Muscle of back (tissue), 11 donors: Measurements from ENCODE around the gene GDPD5. TPM values are rescaled to one million over a fixed set of nuclear protein-coding genes. Genes with fewer than 3 reads are reported as not detected.

Experiments used
- DNase-seq, 3 donors: peaks; one replicate each; pipeline versions ENCODE4 v3.0.0 to v3.0.0-alpha.2; 2013
- polyA plus RNA-seq, 10 donors: library from polyadenylated mRNA; unstranded; fragments of 120-200 nt; gene quantifications; one replicate each; pipeline ENCODE4 v1.2.1, GENCODE V29; 2013; ENCODE audit not compliant: insufficient read length in 10 of 10

GDPD5 gene
- polyA plus RNA-seq, 10 donors, result 14.1 to 27.4 (median 19.7) TPM

DNA sequence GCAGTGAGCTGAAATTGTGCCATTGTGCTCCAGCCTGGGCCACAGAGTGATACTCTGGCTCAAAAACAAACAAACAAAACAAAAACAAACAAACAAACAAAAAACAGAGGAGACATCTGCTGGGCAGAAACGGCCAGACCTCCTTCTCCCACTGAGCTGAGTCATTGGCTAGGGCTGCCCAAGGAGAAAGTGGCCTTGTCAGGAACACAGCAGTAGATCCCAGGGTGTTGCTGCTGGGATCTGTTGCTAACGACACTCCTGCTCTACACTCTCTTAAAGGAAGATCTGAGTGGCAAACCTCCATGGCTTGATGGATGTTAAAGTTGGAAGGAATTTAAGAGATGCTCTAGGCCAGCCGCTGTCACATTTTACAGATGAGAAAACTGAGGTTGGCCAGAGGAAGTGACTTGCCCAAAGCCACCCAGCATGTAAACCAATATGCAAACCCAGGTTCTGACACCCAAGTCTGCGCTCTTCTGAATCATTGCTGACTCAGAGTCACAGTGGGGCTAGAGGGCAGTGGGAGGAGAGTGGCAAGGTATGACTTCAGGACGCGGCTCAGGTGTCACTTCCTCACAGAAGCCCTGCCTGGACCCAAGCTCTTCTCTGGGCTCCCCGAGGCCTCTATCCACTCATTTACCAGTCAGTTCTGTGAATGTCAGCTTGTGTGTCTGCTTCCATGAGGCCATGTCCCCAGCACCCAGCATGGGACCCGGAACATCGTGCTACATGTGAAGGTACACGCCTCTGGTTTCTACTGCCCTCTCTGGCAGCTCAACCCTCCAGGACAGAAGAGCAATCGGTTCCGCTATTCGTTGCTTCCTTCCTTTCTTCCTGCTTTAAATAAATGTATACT lies 11.3 kb upstream of the GDPD5 start:
- no peak for DNase-seq

GRCh38 chr11:75535071-75535470 lies 9.3 kb upstream of the GDPD5 start:
- DNase-seq, result no peak

- no peak for DNase-seq
Measured at GRCh38 chr11:75534259-75535069, 8.7 kb upstream of the GDPD5 start.

DNA sequence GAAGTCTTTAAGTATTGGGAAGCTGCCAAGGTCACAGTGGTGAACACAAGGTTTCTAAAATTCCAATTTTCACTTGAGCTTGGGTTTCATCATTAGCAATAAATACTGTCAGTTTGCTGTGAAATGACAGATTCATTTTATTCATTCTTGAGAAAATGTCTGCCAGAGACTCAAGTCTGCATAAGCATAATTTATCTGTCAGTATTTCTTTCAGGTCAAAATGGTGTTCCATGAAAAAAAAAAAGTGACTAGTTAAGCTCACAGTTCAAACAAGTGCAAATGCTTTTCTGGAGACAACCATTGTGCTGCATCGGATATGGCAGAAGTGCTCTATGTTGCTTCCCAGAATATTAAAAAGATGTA lies 8.1 kb upstream of the GDPD5 start:
- no peak for DNase-seq

GRCh38 chr11:75532200-75533048 lies 6.7 kb upstream of the GDPD5 start:
- peak in 2 of 3 donors; percentile 57 to 75 for DNase-seq

DNA sequence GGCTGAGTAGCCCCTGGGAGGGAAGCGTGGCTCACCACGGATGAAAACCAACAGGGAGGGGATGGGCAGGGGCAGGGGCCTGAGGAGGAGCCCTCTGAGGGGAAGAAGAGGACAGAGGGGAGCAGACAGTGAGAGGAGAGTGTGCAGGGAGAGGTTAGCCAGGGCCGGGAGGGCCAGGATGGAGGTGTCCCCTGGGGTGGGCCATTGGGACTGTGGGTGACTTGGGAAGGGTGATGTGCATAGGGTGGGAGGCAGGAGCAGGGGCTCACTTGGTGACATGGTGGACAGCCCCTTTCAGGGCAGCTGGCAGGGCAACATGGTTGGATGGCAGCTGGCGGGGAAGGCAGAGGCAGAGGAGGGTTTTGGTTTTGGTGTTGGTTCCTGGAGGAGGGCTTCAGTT lies 5.6 kb upstream of the GDPD5 start:
- no peak for DNase-seq

GRCh38 chr11:75530577-75530976 lies 4.8 kb upstream of the GDPD5 start:
- DNase-seq, result no peak

GRCh38 chr11:75527938-75528735 lies 2.4 kb upstream of the GDPD5 start:
- DNase-seq, result no peak

DNA sequence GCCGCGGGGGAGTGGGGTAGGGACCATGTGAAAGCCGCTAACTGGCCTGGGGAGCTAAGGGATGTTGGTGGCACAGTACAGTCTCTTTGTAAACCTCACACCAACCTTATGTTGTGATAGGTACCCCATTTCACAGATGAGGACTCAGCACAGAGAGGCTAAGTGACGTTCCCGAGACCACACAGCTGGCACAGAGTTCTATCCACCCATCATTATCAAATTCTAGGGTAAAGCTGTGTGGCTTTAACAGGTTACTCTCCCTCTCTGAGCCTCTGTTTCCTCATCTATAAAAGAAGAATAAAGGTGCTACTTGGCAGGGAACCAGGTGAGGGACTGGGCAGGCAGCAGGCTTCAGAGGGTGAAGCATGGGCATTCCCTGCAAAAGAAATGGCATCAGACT lies 1.4 kb upstream of the GDPD5 start:
- no peak for DNase-seq

DNA sequence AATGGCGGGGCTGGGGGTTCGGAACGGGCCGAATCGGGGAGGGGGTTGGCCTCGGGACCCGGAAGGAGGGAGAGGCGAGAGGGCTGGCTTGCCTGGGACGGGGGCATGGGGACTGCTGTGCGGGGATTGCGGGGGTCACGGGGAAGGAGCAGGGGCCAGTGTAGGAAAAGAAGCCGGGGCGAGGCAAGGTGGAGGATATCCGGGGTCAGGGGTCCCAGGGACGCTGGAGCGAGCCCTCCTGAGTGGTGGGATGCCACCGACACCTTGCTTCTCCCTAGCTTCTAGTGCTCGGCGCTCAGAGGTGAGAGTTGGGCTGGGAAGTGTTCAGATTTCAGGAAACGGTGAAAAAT lies 426 bp upstream of the GDPD5 start:
- DNase-seq, result peak in 1 of 3 donors; percentile 17

DNA sequence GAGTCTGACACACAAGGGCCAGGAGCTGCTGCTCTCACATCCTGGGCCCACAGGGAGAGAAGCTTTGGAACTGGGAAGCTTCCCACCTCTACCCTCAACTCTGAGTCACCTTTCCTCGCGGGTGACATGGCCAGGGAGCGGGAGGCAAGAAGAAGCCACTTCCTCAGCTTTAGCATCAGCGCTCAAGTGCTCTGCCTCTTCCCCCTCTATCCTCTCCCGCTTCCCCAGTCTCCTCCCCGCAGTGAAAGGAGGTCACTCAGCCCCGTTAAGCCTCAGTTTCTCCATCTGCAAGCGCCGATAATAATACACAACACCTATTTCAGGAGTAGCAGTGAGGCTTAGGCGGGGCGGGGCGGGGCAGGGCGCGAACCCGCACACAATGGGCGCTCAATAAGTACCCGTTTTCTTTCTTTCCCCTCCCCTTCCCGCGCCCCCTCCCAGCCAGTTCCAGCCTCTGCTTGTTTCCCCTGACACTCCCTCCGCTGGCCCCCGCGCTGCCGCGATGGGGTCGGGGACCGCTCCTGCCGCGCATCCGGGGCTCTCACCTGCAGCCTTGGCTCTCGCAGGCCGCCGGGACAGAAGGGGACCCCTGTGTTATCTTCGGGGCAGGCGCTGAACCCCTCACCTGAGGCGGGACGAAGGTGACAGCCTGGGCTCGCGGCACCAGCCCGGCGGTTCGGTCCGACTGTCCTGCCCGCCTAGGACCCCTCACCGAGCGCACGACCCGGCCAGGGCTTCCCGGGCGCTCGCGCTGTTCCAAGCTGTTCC lies 892 bp downstream of the GDPD5 start:
- peak in 1 of 3 donors; percentile 34 for DNase-seq

GRCh38 chr11:75523811-75524664 lies 1.7 kb downstream of the GDPD5 start:
- no peak for DNase-seq

- no peak for DNase-seq
Measured at GRCh38 chr11:75523189-75523588, 2.6 kb downstream of the GDPD5 start.

- no peak for DNase-seq
Measured at GRCh38 chr11:75522286-75523044, 3.3 kb downstream of the GDPD5 start.

DNA sequence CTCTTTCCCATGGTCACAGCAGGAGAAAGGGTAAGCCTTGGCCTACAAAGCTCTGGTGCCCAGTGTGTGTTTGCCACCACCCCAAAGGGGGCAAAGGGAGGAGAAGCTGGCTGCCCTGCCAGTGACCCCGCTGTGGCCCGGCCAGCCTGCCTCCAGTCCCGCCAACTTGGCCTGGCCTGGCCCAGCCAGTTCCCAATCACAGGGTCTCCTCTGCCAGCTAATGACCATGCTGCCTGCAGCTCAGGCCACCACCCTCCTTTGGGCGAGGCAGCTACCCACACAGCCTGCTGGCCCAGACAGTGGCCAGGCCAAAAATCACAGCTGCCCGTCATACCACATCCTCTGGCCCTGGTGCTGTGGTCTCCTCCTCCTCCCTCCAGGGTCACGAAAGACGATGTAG lies 5.1 kb downstream of the GDPD5 start:
- peak in 1 of 3 donors; percentile 39 for DNase-seq

DNA sequence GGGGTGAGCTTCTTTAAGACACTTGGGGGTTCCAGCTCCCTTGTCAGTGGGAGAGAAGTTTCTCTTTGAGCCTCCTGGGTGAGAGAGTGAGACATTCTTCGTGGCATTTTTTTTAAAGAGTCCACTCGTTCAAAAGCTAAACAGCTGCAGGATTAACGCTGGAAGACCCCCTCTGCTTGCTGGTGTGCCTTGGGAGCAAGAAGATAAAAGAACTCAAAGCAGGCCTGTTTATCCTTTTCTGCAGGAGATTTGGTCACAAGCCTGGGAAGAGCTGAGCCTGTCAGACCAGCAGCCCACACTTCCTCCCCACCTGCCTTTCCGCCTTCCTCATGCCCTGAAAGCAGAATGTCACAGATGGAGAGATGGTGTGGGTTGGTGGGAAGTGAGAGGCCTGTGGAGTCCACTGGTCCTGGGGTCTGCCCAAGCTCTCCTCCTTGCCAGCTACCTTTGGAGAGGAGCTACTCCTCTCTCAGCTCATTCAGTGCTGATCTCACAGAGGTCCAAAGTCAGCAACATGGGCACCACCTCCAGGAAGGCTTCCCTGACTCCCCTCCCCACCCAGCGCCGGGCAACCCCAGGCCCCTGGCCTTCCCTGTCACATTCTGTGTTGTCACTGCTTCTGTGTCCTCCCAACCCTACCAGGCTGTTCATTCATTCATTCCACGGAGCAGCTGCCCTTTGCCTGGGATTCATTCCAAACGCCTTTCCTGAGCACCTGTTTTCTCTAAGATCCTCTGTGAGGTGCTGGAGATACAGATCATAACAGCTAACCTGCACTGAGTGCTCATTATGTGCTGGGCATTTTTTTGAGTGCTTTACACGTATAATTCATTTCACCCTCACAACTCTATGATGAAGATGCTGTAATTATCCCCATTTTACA lies 6.7 kb downstream of the GDPD5 start:
- DNase-seq, result peak in 1 of 3 donors; percentile 38

DNA sequence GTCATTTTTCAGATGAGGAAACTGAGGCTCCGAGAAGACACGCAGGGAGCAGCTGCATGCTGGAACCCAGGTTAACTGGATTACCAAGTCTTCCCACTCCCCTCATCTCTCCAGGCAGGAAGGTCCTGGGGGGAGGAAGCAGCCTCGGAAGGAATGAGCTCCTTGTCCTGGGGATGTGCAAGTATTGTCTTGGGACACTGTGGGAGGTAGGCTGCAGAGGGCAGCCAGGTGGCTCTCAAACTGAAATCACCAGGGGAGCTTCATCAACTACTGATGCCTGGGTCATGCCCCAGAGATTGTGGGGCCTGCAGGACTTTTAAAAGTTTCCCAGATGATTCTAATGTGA lies 7.6 kb downstream of the GDPD5 start:
- no peak for DNase-seq

DNA sequence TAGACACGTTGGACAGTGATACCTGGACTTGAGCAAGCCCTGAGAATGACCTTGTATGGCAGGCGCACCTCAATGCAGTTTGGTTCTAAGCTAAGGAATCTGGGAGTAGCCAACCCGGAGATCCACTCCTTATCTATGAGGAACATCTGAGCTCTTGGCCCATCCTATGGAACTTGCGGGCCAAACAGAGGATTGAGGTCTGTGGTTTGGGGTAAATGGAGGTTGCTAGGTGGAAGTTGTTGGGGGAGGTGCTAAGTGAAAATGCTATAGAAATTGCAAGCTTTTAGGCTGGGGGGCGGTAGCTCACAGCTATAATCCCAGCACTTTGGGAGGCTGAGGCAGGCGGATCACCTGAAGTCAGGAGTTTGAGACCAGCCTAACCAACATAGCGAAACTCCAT lies 8.9 kb downstream of the GDPD5 start:
- DNase-seq, result no peak
